Panc1 (cell line): ENCODE measurements around the gene PABPN1. TPM values are rescaled to one million over a fixed set of nuclear protein-coding genes. Genes with fewer than 3 reads are reported as not detected.

Source experiments
- ATAC-seq: fragments of 200-7000 bp; cut with Tn5 transposase; 2 replicates; pipeline ENCODE4 v1.9.1; 2020; ENCODE audit warnings: mild to moderate bottlenecking, moderate library complexity
- BruUV-seq: library from RNA; stranded (reverse); fragments of 400-500 nt; replicated peaks from 2 replicates; lab custom pipeline; 2021; lab: Mats Ljungman, UMichigan
- CTCF ChIA-PET: fragments of 300-600 bp; sonication (Branson Sonifier 250); formaldehyde crosslinking; loops from one replicate; lab custom pipeline; 2022; ENCODE audit warnings: antibody characterized with exemption; lab: Charles Lee
- POLR2A ChIA-PET: fragments of 300-600 bp; sonication (Branson Sonifier 250); formaldehyde crosslinking; loops from one replicate; lab custom pipeline; 2022; ENCODE audit warnings: antibody characterized with exemption; lab: Charles Lee
- DNase-seq: peaks from one replicate; pipeline ENCODE4 v3.0.0-alpha.2; 2010; ENCODE audit warnings: low read depth, low spot score
- H3K27ac ChIP-seq: 2 replicates; pipeline ENCODE4 v1.5.1; 2011; ENCODE audit warnings: mild to moderate bottlenecking, low read length, inconsistent platforms
- H3K27me3 ChIP-seq: fragments of 200-500 bp; sonication (Bioruptor generic); 2 replicates; pipeline ENCODE4 v1.6.0; 2014; ENCODE audit warnings: low read length, inconsistent platforms; ENCODE audit not compliant: control insufficient read depth, insufficient read depth
- H3K36me3 ChIP-seq: fragments of 200-500 bp; sonication (Bioruptor generic); 2 replicates; pipeline ENCODE4 v1.5.1; 2014; ENCODE audit warnings: inconsistent platforms, mild to moderate bottlenecking, low read length, moderate library complexity; ENCODE audit not compliant: control insufficient read depth, insufficient read depth
- H3K4me1 ChIP-seq: 2 replicates; pipeline ENCODE4 v1.5.1; 2011; ENCODE audit warnings: inconsistent platforms, mild to moderate bottlenecking, low read length, moderate library complexity; ENCODE audit not compliant: control insufficient read depth, insufficient read depth
- H3K4me3 ChIP-seq, 2 experiments: 2 replicates each; pipeline ENCODE4 v1.5.1; 2011 to 2012; ENCODE audit warnings: low read depth in 2 of 2, low read length in 2 of 2, mild to moderate bottlenecking in 2 of 2, inconsistent platforms in 1 of 2, moderate library complexity in 1 of 2
- H3K9me3 ChIP-seq: fragments of 200-500 bp; sonication (Bioruptor generic); 2 replicates; pipeline ENCODE4 v1.5.1; 2014; ENCODE audit warnings: low read depth, mild to moderate bottlenecking, inconsistent platforms, low read length, moderate library complexity; ENCODE audit not compliant: control insufficient read depth, insufficient read depth
- POLR2AphosphoS5 ChIP-seq: IDR thresholded peaks from 2 replicates; pipeline ENCODE4 v1.6.1; 2012; ENCODE audit warnings: mild to moderate bottlenecking, low read depth, low read length, moderate library complexity
- SIN3A ChIP-seq: IDR thresholded peaks from 2 replicates; pipeline ENCODE4 v1.6.1; 2012; ENCODE audit warnings: low read depth, mild to moderate bottlenecking, low read length, moderate library complexity, borderline replicate concordance; ENCODE audit not compliant: insufficient read depth
- TCF7L2 ChIP-seq: IDR thresholded peaks from 2 replicates; pipeline ENCODE4 v1.6.1; 2011; ENCODE audit warnings: mild to moderate bottlenecking, low read depth, low read length, inconsistent platforms
- in situ Hi-C: cut with HindIII; loops from 2 replicates; pipeline ENCODE4 v1.10.0; 2016; ENCODE audit warnings: low sequenced_read_pairs, low pct_unique_long_range_greater_than_20kb
- intact Hi-C: fragments of 100-400 bp; cut with micrococcal nuclease; formaldehyde crosslinking; loops from one replicate; pipeline ENCODE4 v1.10.0; 2022; ENCODE audit not compliant: unreplicated experiment
- total RNA-seq: library from RNA; stranded (reverse); gene quantifications from one replicate; pipeline ENCODE4 v1.2.1, GENCODE V29; 2021; ENCODE audit not compliant: unreplicated experiment
- TF ChIP-seq, protein P1 (sequence below): fragments of 450-650 bp; IDR thresholded peaks from 2 replicates; pipeline ENCODE4 v1.5.1; 2017; ENCODE audit warnings: mild to moderate bottlenecking
- TF ChIP-seq, protein P2 (sequence below), 2 experiments: IDR thresholded peaks; 2 replicates each; pipeline ENCODE4 v1.6.1; 2011 to 2012; ENCODE audit warnings: low read depth in 2 of 2, control low read depth in 1 of 2, low read length in 1 of 2, mild to moderate bottlenecking in 1 of 2, moderate library complexity in 1 of 2; ENCODE audit not compliant: insufficient read depth in 1 of 2

Gene PABPN1
- total RNA-seq, 1 experiment from 2014 or later, result 159 TPM

DNA sequence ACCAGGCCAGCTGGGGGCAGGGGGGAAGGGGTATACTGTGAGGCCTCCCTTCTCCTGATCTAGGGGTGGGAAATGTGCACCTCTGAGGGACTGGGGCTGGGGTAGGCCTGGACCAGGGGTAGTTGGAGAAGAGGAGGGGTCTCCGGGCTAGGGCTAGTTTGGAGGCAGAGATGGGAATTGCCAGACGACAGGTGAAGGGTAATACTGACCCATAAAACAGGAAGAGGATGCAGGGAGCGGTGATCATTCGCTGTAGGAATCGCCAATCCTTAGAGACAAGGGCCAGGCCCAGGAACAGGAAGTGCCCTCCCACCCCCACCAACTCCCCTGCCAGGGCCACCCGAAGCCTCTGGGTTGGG lies 27.0 kb downstream of the PABPN1 start:
- ChIA-PET POLR2A (no interaction called here), CTCF (no interaction called here)
- DNase-seq (no peak), ATAC-seq (no peak)
- Histone ChIP-seq H3K9me3 (no peaks in the 10 kb centered on the region), H3K27me3 (peaks cover 4% of the 10 kb centered on the region), H3K4me1 (no peaks in the 10 kb centered on the region), H3K36me3 (no peaks in the 10 kb centered on the region), H3K27ac (no peak overlapping the region), H3K4me3 (no peak overlapping the region)
- TF ChIP-seq TCF7L2 (no peak), POLR2AphosphoS5 (no peak), SIN3A (no peak)
- TF ChIP-seq, protein P1, sequence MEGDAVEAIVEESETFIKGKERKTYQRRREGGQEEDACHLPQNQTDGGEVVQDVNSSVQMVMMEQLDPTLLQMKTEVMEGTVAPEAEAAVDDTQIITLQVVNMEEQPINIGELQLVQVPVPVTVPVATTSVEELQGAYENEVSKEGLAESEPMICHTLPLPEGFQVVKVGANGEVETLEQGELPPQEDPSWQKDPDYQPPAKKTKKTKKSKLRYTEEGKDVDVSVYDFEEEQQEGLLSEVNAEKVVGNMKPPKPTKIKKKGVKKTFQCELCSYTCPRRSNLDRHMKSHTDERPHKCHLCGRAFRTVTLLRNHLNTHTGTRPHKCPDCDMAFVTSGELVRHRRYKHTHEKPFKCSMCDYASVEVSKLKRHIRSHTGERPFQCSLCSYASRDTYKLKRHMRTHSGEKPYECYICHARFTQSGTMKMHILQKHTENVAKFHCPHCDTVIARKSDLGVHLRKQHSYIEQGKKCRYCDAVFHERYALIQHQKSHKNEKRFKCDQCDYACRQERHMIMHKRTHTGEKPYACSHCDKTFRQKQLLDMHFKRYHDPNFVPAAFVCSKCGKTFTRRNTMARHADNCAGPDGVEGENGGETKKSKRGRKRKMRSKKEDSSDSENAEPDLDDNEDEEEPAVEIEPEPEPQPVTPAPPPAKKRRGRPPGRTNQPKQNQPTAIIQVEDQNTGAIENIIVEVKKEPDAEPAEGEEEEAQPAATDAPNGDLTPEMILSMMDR, result no peak
- TF ChIP-seq, protein P2, sequence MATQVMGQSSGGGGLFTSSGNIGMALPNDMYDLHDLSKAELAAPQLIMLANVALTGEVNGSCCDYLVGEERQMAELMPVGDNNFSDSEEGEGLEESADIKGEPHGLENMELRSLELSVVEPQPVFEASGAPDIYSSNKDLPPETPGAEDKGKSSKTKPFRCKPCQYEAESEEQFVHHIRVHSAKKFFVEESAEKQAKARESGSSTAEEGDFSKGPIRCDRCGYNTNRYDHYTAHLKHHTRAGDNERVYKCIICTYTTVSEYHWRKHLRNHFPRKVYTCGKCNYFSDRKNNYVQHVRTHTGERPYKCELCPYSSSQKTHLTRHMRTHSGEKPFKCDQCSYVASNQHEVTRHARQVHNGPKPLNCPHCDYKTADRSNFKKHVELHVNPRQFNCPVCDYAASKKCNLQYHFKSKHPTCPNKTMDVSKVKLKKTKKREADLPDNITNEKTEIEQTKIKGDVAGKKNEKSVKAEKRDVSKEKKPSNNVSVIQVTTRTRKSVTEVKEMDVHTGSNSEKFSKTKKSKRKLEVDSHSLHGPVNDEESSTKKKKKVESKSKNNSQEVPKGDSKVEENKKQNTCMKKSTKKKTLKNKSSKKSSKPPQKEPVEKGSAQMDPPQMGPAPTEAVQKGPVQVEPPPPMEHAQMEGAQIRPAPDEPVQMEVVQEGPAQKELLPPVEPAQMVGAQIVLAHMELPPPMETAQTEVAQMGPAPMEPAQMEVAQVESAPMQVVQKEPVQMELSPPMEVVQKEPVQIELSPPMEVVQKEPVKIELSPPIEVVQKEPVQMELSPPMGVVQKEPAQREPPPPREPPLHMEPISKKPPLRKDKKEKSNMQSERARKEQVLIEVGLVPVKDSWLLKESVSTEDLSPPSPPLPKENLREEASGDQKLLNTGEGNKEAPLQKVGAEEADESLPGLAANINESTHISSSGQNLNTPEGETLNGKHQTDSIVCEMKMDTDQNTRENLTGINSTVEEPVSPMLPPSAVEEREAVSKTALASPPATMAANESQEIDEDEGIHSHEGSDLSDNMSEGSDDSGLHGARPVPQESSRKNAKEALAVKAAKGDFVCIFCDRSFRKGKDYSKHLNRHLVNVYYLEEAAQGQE (IDR thresholded peaks at IDR 0.05; ENCODE audit: insufficient read depth in 1 of 2, low read depth in 2 of 2, low read length in 1 of 2), result no peak
- in situ Hi-C loops (no loop called here), intact Hi-C loops (no loop called here)
- no TSS peak for BruUV-seq

DNA sequence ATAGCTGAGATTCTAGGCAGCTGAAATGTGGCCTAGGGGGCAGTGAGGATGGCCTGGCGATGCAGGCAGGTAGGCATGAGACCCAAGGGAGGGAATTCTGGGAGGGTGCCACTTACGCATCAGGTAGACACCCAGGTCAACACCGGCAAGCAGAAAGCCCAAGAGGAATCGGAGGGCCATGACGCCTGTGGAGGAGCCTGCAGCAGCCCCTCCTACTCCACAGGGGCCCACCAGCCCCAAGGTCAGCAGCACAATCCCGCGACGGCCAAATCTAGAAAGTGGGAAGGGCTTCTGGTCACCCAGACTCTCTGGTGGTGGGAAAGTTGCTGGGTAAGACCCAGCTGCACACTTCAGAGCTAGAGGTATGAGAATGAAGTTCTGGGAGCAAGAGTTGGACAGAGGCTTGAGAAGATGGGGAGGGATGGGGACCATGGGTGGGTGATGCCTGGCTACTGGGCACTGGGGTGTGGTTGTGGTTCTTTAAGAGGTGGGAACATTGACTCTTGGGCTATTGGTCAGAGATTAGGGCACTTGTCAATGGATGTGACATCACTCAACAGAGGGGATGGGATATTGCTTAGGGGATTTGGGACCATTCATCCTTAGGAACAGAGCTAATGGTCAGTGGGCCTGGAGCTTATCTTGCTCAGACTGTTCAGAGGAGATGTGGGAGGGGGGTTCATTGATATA lies 28.0 kb downstream of the PABPN1 start:
- in situ Hi-C loops, result no loop called here
- CTCF ChIA-PET, result interaction anchor here (0.7 kb wide), 1 partner anchor 117 kb away, joined by 3 read pairs; no protein-coding TSS in a partner anchor

More for the DNA sequence above, 28.0 kb downstream of the PABPN1 start:
- no TSS peak for BruUV-seq
- no peak for TF ChIP-seq TCF7L2
- TF ChIP-seq, protein P1, result no peak
- no peak for TF ChIP-seq SIN3A
- TF ChIP-seq, protein P2 (IDR thresholded peaks at IDR 0.05; ENCODE audit: insufficient read depth in 1 of 2, low read depth in 2 of 2, low read length in 1 of 2), result no peak
- TF ChIP-seq POLR2AphosphoS5, result no peak
- ATAC-seq (no peak), DNase-seq (no peak)
- H3K27ac ChIP-seq, result no peak overlapping the region
- H3K4me1 ChIP-seq, result no peaks in the 10 kb centered on the region
- no peak overlapping the region for H3K4me3 ChIP-seq
- H3K27me3 ChIP-seq, result peaks cover 6% of the 10 kb centered on the region
- H3K36me3 ChIP-seq, result no peaks in the 10 kb centered on the region
- intact Hi-C loops, result no loop called here
- H3K9me3 ChIP-seq, result no peaks in the 10 kb centered on the region
- POLR2A ChIA-PET, result no interaction called here
